Neural cell (in vitro differentiated cells): ENCODE data around the gene TMEM30A.

Experiments
- EP300 ChIP-seq: fragments of 450-650 bp; conservative IDR thresholded peaks from 2 replicates; pipeline ENCODE4 v1.6.1; 2014; ENCODE audit warnings: antibody characterized with exemption, mild to moderate bottlenecking, moderate library complexity; ENCODE audit not compliant: poor library complexity, severe bottlenecking
- EZH2 ChIP-seq: fragments of 200-600, 300-800 bp; shearing (Covaris generic), sonication (generic); IDR thresholded peaks from 2 replicates; pipeline ENCODE4 v1.6.1; 2014; ENCODE audit warnings: antibody characterized with exemption, low read length, borderline replicate concordance, mild to moderate bottlenecking; ENCODE audit not compliant: insufficient read depth, poor library complexity, severe bottlenecking
- POLR2AphosphoS5 ChIP-seq: IDR thresholded peaks from 2 replicates; pipeline ENCODE4 v1.6.1; 2012
- RAD21 ChIP-seq: fragments of 450-650 bp; conservative IDR thresholded peaks from 2 replicates; pipeline ENCODE4 v1.6.1; 2014; ENCODE audit warnings: antibody characterized with exemption, mild to moderate bottlenecking, moderate library complexity
- REST ChIP-seq: IDR thresholded peaks from 2 replicates; pipeline ENCODE4 v1.6.1; 2012; ENCODE audit warnings: borderline replicate concordance
- SMC3 ChIP-seq: fragments of 450-650 bp; conservative IDR thresholded peaks from 2 replicates; pipeline ENCODE4 v1.6.1; 2014; ENCODE audit warnings: antibody characterized with exemption, mild to moderate bottlenecking, moderate library complexity; ENCODE audit not compliant: poor library complexity
- TAF1 ChIP-seq: IDR thresholded peaks from 2 replicates; pipeline ENCODE4 v1.6.1; 2012; ENCODE audit warnings: low read depth
- TF ChIP-seq, protein P1 (sequence below): fragments of 450-650 bp; IDR thresholded peaks from 2 replicates; pipeline ENCODE4 v1.5.1; 2014; ENCODE audit warnings: antibody characterized with exemption, mild to moderate bottlenecking, moderate library complexity; ENCODE audit not compliant: poor library complexity, severe bottlenecking

DNA sequence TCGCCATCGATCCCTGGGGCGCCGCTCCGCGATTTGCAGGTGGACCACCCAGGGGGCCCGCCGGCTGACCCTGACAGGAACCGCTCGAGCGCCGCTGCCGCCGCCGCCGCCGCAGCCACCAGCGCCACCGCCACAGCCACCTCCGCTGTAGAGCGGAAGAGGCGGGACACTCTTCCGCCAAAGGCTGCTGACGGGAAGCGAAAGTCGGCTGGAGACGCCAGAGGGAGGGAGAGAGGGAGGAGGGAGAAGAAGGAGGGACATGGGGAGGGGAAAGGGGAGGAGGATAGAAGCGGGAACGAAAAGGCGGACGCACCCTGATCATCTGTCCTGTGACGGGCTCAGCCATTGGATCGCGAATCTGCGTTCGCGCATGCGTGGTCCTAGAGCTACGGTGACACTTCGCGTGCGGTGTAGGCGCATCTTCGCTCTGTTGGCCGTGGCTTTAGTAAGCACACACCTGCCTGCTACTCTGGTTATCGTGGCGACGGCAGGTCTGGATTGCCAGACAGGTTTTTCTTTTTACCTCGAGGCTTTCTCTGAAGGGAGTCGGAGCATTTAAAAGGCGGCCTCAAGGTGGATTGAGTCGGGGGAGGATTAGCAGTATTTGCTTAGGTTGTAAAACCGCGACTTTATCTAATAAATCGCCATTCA is at the start of gene TMEM30A:
- TF ChIP-seq, protein P1, sequence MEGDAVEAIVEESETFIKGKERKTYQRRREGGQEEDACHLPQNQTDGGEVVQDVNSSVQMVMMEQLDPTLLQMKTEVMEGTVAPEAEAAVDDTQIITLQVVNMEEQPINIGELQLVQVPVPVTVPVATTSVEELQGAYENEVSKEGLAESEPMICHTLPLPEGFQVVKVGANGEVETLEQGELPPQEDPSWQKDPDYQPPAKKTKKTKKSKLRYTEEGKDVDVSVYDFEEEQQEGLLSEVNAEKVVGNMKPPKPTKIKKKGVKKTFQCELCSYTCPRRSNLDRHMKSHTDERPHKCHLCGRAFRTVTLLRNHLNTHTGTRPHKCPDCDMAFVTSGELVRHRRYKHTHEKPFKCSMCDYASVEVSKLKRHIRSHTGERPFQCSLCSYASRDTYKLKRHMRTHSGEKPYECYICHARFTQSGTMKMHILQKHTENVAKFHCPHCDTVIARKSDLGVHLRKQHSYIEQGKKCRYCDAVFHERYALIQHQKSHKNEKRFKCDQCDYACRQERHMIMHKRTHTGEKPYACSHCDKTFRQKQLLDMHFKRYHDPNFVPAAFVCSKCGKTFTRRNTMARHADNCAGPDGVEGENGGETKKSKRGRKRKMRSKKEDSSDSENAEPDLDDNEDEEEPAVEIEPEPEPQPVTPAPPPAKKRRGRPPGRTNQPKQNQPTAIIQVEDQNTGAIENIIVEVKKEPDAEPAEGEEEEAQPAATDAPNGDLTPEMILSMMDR, result no peak
- TF ChIP-seq TAF1, result peak; percentile 92
- peak; percentile 40 for TF ChIP-seq EP300
- TF ChIP-seq EZH2, result no peak
- TF ChIP-seq SMC3, result no peak
- peak; percentile 94 for TF ChIP-seq POLR2AphosphoS5
- peak; percentile 89 for TF ChIP-seq REST
- peak; percentile 16 for TF ChIP-seq RAD21
